ENCODE measurements around the gene ADRA2C.

GRCh38 chr4:3736290-3736689, 29.9 kb upstream of the ADRA2C start:
- TF ChIP-seq CTCF (IDR thresholded peaks at IDR 0.05; ENCODE audit: low read depth, low read length, poor library complexity, severe bottlenecking), result no peak
- TF ChIP-seq EZH2phosphoT487 (IDR thresholded peaks at IDR 0.05; ENCODE audit: borderline replicate concordance, low read length), result no peak
